Esophagus muscularis mucosa (tissue), 4 donors: Measurements from ENCODE around the gene MAEA. TPM values are rescaled to one million over a fixed set of nuclear protein-coding genes. Genes with fewer than 3 reads are reported as not detected.

Source experiments
- DNase-seq: peaks from one replicate; pipeline ENCODE4 v3.0.0-alpha.2; 2017; ENCODE audit errors: extremely low spot score
- H3K27ac ChIP-seq, 4 donors: fragments of 200-600 bp; sonication (generic); replicated peaks in 1 of 4; 1 replicate in 3 of 4; 2 replicates in 1 of 4; pipeline ENCODE4 v1.5.1; 2016 to 2019; ENCODE audit warnings: mild to moderate bottlenecking in 1 of 4
- H3K27me3 ChIP-seq, 4 donors: fragments of 200-600 bp; sonication (generic); one replicate each; pipeline versions ENCODE4 v1.5.1 to v1.6.0; 2016 to 2019
- H3K36me3 ChIP-seq, 4 donors: fragments of 200-600 bp; sonication (generic); one replicate each; pipeline ENCODE4 v1.5.1; 2016 to 2019
- H3K4me1 ChIP-seq, 4 donors: fragments of 200-600 bp; sonication (generic); one replicate each; pipeline ENCODE4 v1.5.1; 2016 to 2019
- H3K4me3 ChIP-seq, 4 donors: fragments of 200-600 bp; sonication (generic); 1 replicate in 2 of 4; 2 replicates in 2 of 4; pipeline ENCODE4 v1.5.1; 2016 to 2019; ENCODE audit warnings: mild to moderate bottlenecking in 4 of 4, moderate library complexity in 1 of 4
- H3K9me3 ChIP-seq, 4 donors: fragments of 200-600 bp; sonication (generic); 1 replicate in 3 of 4; 2 replicates in 1 of 4; pipeline ENCODE4 v1.5.1; 2016 to 2019
- CTCF ChIP-seq, 3 experiments: fragments of 200-600 bp in 2 of 3; fragments of 450-650 bp in 1 of 3; sonication (generic) in 2 of 3; IDR thresholded peaks; one replicate each; pipeline ENCODE4 v1.5.1; 2017 to 2019; ENCODE audit warnings: antibody characterized with exemption in 3 of 3, mild to moderate bottlenecking in 2 of 3, moderate library complexity in 1 of 3
- EP300 ChIP-seq: sonication (generic); formaldehyde crosslinking; IDR thresholded peaks from one replicate; pipeline ENCODE4 v1.6.1; 2017; ENCODE audit warnings: antibody characterized with exemption
- POLR2A ChIP-seq: fragments of 450-650 bp; IDR thresholded peaks from one replicate; pipeline ENCODE4 v1.6.1; 2017; ENCODE audit warnings: antibody characterized with exemption, moderate library complexity, mild to moderate bottlenecking, low read depth
- POLR2AphosphoS5 ChIP-seq, 2 donors: sonication (generic); formaldehyde crosslinking; IDR thresholded peaks; one replicate each; pipeline ENCODE4 v1.6.1; 2017; ENCODE audit warnings: antibody characterized with exemption in 2 of 2
- WGBS: methylation state at CpG from one replicate; pipeline ENCODE4 v1.1.5; 2018; 5-methylcytosine and 5-hydroxymethylcytosine counted together
- intact Hi-C: fragments of 100-400 bp; cut with DNase I; formaldehyde crosslinking; loops from one replicate; pipeline ENCODE4 v1.15.1; 2023
- total RNA-seq, 4 donors: library from RNA; depleted of rRNA; stranded (reverse); fragments of >200 nt; gene quantifications; one replicate each; pipeline versions ENCODE4 v1.1.0 to v1.2.1, GENCODE V29; 2016

MAEA gene
- total RNA-seq, 4 donors from 2014 or later = 54.5 to 63.1 (median 59.8) TPM

DNA sequence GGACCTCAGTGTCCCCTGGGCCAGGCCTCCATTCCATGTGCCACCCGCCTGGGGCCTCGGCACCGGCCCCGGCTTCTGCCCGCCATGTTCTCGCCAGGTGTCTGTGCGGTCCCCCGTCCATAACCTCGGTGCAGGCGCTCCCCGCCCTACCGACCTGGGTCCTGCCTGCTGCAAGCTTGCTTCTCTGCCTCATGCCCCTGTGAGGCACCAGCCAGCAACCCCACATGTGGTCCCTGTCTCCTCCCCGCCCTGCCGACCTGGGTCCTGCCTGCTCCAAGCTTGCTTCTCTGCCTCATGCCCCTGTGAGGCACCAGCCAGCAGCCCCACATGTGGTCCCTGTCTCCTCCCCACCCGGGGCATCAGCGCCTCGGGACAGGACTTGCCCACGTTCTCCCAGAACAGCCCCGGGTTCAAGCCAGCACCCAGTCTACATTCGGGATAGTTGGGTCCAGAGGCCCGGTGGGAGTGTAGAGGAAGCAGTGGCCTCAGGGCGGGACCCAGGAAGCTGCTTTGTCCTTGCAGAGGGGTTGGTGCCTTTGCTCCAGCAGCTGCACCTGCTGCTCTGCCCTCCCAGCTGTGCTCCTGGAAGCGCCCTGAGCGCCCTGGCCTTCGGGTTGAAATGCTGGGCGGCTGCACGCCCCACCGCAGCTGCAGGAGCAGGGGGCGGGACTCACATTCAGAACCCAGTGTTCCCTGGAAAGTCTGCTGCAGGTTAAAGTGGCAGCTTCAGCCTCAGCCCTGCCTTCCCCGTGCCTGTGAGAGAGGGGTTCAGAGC lies 37.2 kb downstream of the MAEA start:
- Histone ChIP-seq H3K4me1 (peaks cover 0 to 16% (median 3%) of the 10 kb centered on the region in 4 donors), H3K4me3 (no peak overlapping the region), H3K36me3 (peaks cover 31 to 90% (median 84%) of the 10 kb centered on the region in 4 donors)

GRCh38 chr4:1327526-1328266 lies 38.0 kb downstream of the MAEA start:
- no peak overlapping the region for H3K4me3 ChIP-seq
- 86% methylated on average over 18 of the region's 33 CpGs for WGBS
- peaks cover 0 to 17% (median 3%) of the 10 kb centered on the region in 4 donors for H3K4me1 ChIP-seq
- H3K9me3 ChIP-seq = no peaks in the 10 kb centered on the region
- H3K27me3 ChIP-seq = no peaks in the 10 kb centered on the region
- H3K36me3 ChIP-seq = peaks cover 30 to 90% (median 83%) of the 10 kb centered on the region in 4 donors
- intact Hi-C loops = no loop called here
- TF ChIP-seq POLR2AphosphoS5 (IDR thresholded peaks at IDR 0.05) (no peak), EP300 (no peak), CTCF (IDR thresholded peaks at IDR 0.05) (no peak), POLR2A (no peak)
- H3K27ac ChIP-seq = no peak overlapping the region
- DNase-seq = no peak

More for the DNA sequence above, 37.2 kb downstream of the MAEA start:
- WGBS = 91% methylated on average over 9 of the region's 30 CpGs
- Histone ChIP-seq H3K27me3 (no peaks in the 10 kb centered on the region), H3K27ac (no peak overlapping the region), H3K9me3 (no peaks in the 10 kb centered on the region)
- intact Hi-C loops = no loop called here
- TF ChIP-seq POLR2AphosphoS5 (IDR thresholded peaks at IDR 0.05) (no peak), CTCF (IDR thresholded peaks at IDR 0.05) (no peak), EP300 (no peak), POLR2A (no peak)
- DNase-seq = no peak

DNA sequence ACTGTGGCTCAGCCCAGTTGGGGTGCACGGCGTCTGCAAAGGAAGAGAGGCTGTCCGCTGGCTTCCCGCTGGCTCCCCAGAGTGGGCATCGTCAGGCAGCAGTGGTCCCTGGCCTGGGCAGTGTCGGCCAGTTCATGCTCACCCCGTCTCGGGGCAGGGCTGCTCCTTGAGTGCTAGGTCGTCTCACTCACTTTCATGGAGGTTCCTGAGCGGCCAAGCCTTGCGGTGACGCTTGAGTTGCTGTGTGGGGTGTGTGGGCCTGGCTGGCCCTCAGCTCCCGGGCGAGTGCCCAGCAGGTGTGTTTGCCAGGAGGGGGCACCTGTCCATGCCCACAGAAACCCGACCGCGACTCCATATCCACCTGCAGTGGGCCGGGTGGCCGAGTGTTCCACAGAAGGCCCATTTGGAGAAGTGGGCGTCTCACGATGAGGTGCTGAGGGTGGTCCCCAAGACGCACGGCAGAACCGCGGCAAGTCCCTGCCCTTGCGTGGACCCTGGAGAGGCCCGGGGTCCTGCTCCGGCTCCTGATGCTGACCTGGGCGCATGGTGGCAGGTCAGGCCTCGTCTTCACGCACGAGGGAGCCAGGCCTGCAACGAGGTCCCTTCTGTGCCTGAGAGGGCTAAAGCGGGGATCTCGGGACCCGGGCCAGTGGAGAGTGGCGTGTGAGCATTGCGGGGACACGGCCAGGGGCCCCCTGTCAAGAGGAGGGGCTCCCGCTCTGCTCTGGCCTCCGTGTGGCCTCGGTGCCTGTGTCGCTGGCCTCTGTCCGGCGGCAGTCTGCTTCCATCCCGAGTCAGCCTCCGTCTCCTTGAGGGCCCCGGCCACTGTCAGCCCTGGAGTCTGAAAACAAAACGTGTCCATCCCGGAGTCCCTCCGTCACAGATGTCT lies 38.8 kb downstream of the MAEA start:
- Histone ChIP-seq H3K9me3 (no peaks in the 10 kb centered on the region), H3K4me3 (no peak overlapping the region), H3K27ac (no peak overlapping the region), H3K36me3 (peaks cover 28 to 91% (median 84%) of the 10 kb centered on the region in 4 donors), H3K27me3 (no peaks in the 10 kb centered on the region), H3K4me1 (peaks cover 0 to 17% (median 3%) of the 10 kb centered on the region in 4 donors)
- intact Hi-C loops = no loop called here
- TF ChIP-seq POLR2AphosphoS5 (IDR thresholded peaks at IDR 0.05) (no peak), EP300 (no peak), POLR2A (no peak), CTCF (IDR thresholded peaks at IDR 0.05) (no peak)
- 91% methylated on average over 32 of the region's 51 CpGs for WGBS
- no peak for DNase-seq

- 86% methylated on average over 20 of the region's 34 CpGs for WGBS
- no peak overlapping the region for H3K27ac ChIP-seq
- peaks cover 24 to 91% (median 87%) of the 10 kb centered on the region in 4 donors for H3K36me3 ChIP-seq
- no peak overlapping the region for H3K4me3 ChIP-seq
- H3K4me1 ChIP-seq = peaks cover 0 to 17% (median 3%) of the 10 kb centered on the region in 4 donors
- no peak for DNase-seq
- H3K27me3 ChIP-seq = no peaks in the 10 kb centered on the region
- TF ChIP-seq CTCF (IDR thresholded peaks at IDR 0.05) = no peak
- no peak for TF ChIP-seq POLR2AphosphoS5 (IDR thresholded peaks at IDR 0.05)
- no peak for TF ChIP-seq EP300
- TF ChIP-seq POLR2A = no peak
- intact Hi-C loops = no loop called here
- H3K9me3 ChIP-seq = no peaks in the 10 kb centered on the region
These were observed 40.0 kb downstream of the MAEA start for GRCh38 chr4:1329408-1330371.
